BE2C (cell line): Measurements from ENCODE around the gene SND1.

Experiments used
- DNase-seq: peaks from one replicate; pipeline ENCODE4 v3.0.0-alpha.2; 2020
- H3K27me3 ChIP-seq: fragments of 250-450 bp; sonication (Bioruptor Pico); 2 replicates; pipeline ENCODE4 v1.5.1; 2020; ENCODE audit warnings: mild to moderate bottlenecking
- H3K36me3 ChIP-seq: fragments of 250-450 bp; sonication (Bioruptor Pico); 2 replicates; pipeline ENCODE4 v1.5.1; 2020; ENCODE audit warnings: mild to moderate bottlenecking
- H3K4me1 ChIP-seq: fragments of 250-450 bp; sonication (Bioruptor Pico); 2 replicates; pipeline ENCODE4 v1.5.1; 2020
- H3K4me3 ChIP-seq: 2 replicates; pipeline ENCODE4 v1.5.1; 2011; ENCODE audit warnings: low read depth, low read length
- H3K9me3 ChIP-seq: fragments of 250-450 bp; sonication (Bioruptor Pico); 2 replicates; pipeline ENCODE4 v1.5.1; 2020
- CTCF ChIP-seq: IDR thresholded peaks from 2 replicates; pipeline ENCODE4 v1.5.1; 2012; ENCODE audit warnings: mild to moderate bottlenecking, low read depth, low read length

The SND1 gene

GRCh38 chr7:127764681-127765080, 112.7 kb downstream of the SND1 start:
- no peak for DNase-seq
- Histone ChIP-seq H3K36me3 (no peaks in the 10 kb centered on the region), H3K27me3 (no peaks in the 10 kb centered on the region), H3K4me1 (peaks cover 4% of the 10 kb centered on the region), H3K4me3 (no peak overlapping the region), H3K9me3 (no peaks in the 10 kb centered on the region)
- no peak for TF ChIP-seq CTCF

GRCh38 chr7:127765150-127765549, 113.2 kb downstream of the SND1 start:
- peaks cover 4% of the 10 kb centered on the region for H3K4me1 ChIP-seq
- H3K9me3 ChIP-seq = no peaks in the 10 kb centered on the region
- no peak overlapping the region for H3K4me3 ChIP-seq
- DNase-seq = no peak
- H3K36me3 ChIP-seq = no peaks in the 10 kb centered on the region
- H3K27me3 ChIP-seq = no peaks in the 10 kb centered on the region
- no peak for TF ChIP-seq CTCF

DNA sequence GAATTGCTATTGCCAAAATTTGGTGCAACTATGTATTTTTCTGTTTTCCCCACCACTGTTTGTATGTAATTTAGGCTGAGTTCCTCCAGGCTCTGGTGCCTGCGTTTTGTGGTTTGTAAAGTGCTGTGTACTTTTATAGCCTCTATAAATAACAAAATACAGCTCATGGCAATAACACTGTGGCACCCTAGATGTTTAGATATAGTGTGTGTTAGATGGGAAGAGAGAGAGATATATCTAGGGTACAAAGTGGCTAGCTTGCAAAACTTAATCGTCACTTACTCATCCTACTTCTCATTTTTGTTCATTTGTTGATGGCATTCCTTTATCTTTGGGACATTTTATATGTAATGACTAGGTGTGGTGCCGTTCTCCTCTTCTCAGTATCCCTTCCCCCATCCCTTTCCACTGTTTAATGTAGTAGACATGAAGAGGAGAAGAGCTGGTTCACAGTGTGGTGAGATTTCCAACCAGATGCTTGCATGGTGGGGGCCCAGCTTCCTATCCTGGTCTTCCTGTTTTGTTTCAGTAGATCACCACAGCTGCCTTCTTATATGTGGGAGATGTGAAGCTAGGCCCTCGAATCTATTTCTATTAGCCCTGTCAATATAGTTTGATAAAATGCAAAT, 115.0 kb downstream of the SND1 start:
- TF ChIP-seq CTCF = no peak
- no peaks in the 10 kb centered on the region for H3K9me3 ChIP-seq
- H3K36me3 ChIP-seq = no peaks in the 10 kb centered on the region
- peaks cover 4% of the 10 kb centered on the region for H3K4me1 ChIP-seq
- no peak for DNase-seq
- no peak overlapping the region for H3K4me3 ChIP-seq
- no peaks in the 10 kb centered on the region for H3K27me3 ChIP-seq

- no peak for DNase-seq
- H3K4me3 ChIP-seq = no peak overlapping the region
- no peak for TF ChIP-seq CTCF
Measured at GRCh38 chr7:127768241-127768640, 116.2 kb downstream of the SND1 start.

DNA sequence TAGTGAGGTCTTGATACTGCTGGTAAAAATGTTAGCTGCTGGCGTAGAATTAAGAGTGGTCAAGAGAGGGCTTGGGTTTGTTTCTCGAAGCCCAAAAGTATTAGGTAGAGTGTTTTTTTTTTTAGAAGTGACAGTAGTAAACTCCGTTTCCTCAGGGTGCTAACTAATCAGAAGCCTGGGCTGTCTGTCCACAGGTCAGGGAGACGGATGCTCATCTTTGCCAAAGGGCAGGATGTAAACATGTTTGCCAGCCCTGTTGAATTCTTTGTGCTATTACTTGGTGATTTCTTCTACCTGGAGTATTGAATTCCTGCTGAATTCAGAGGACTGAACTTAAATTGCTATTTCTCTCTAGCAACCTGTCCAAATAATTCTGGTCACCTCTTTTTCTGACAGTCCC, 117.1 kb downstream of the SND1 start:
- H3K27me3 ChIP-seq = no peaks in the 10 kb centered on the region
- H3K4me3 ChIP-seq = no peak overlapping the region
- DNase-seq = no peak
- peaks cover 4% of the 10 kb centered on the region for H3K4me1 ChIP-seq
- no peaks in the 10 kb centered on the region for H3K9me3 ChIP-seq
- H3K36me3 ChIP-seq = no peaks in the 10 kb centered on the region
- no peak for TF ChIP-seq CTCF

More at GRCh38 chr7:127768241-127768640, 116.2 kb downstream of the SND1 start:
- peaks cover 4% of the 10 kb centered on the region for H3K4me1 ChIP-seq
- H3K36me3 ChIP-seq = no peaks in the 10 kb centered on the region
- no peaks in the 10 kb centered on the region for H3K27me3 ChIP-seq
- H3K9me3 ChIP-seq = no peaks in the 10 kb centered on the region

DNA sequence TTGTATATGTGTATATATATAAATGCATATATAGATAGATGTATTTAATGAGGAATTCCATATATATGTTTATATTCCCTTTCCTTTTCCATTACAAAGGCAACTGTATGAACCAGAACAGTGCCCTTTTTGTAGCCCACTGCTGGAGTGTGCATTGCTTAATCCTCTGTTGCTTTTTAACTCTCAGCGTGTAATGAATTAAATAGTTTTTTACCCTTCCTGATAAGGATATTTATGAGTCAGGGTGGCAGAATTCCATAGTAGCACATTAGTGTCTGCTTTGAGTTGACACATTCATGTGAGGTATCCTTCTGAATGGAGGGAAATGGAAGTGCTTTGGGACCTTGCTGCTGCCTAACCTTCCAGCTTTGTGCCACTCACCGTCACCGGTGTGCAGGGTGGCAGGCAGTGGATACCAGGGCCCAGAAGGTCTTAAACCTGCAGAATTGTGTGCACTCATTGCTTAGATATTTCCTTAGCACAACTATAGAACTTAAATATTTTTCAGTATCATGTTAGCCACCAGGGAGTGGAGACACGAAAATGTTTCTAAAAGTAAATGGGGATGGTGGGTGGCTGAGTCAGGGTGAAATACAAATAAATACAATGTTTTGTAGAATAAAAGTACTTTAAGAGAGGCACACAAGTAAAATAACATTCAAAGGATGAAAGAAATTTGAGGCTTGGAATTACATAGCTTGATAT, 117.9 kb downstream of the SND1 start:
- no peak overlapping the region for H3K4me3 ChIP-seq

More for the DNA sequence above, 117.9 kb downstream of the SND1 start:
- Histone ChIP-seq H3K36me3 (no peaks in the 10 kb centered on the region), H3K27me3 (no peaks in the 10 kb centered on the region), H3K9me3 (no peaks in the 10 kb centered on the region), H3K4me1 (peaks cover 4% of the 10 kb centered on the region)
- DNase-seq = no peak
- TF ChIP-seq CTCF = no peak
